Measurements from ENCODE around the gene DQX1. TPM values are rescaled to one million over a fixed set of nuclear protein-coding genes. Genes with fewer than 3 reads are reported as not detected.

The DQX1 gene
- total and polyA plus RNA-seq, 9 of the 15 experiments (the other 6 are each of a cell fraction or from before 2014, with no cell fraction given), result 0.04 to 0.38 (median 0.18) TPM; not detected in 1

- TF ChIP-seq HINFP (tag; conservative IDR thresholded peaks at IDR 0.05; ENCODE audit: low read depth) (no peak), HDAC6 (IDR thresholded peaks at IDR 0.05; ENCODE audit: low read depth, low read length) (no peak), KHSRP (IDR thresholded peaks at IDR 0.05) (peak; percentile 99), STAT6 (CRISPR knock-in tag; IDR thresholded peaks at IDR 0.05) (0 out of 2 replicates have a peak, but pooled peaks have one; percentile 61), NFE2 (IDR thresholded peaks at IDR 0.05; ENCODE audit: low read depth) (peak; percentile 61), SIRT6 (IDR thresholded peaks at IDR 0.05; ENCODE audit: low read depth, low read length) (no peak), HMG20A (CRISPR knock-in tag; conservative IDR thresholded peaks at IDR 0.05) (no peak), MYC (IDR thresholded peaks at IDR 0.05; ENCODE audit: low read depth, low read length) (peak; percentile 27; the same call in 1 of the 2 replicates), MYC (CRISPR knock-in tag; IDR thresholded peaks at IDR 0.05; ENCODE audit: borderline replicate concordance, low read depth) (no peak), ZNF274 (IDR thresholded peaks at IDR 0.05; ENCODE audit: borderline replicate concordance, low read depth, low read length) (no peak), ZNF830 (CRISPR knock-in tag; IDR thresholded peaks at IDR 0.05) (no peak), ZNF668 (CRISPR knock-in tag; IDR thresholded peaks at IDR 0.05) (no peak), FOSL1 (tag; conservative IDR thresholded peaks at IDR 0.05) (peak; percentile 67), ZNF584 (CRISPR knock-in tag; IDR thresholded peaks at IDR 0.05; ENCODE audit: low read depth) (no peak), C11orf30 (IDR thresholded peaks at IDR 0.05; ENCODE audit: low read depth) (peak; percentile 100), RBM34 (IDR thresholded peaks at IDR 0.05; ENCODE audit: borderline replicate concordance, insufficient read depth, low read length) (no peak), ZNF696 (CRISPR knock-in tag; conservative IDR thresholded peaks at IDR 0.05) (no peak), E2F6 (IDR thresholded peaks at IDR 0.05; ENCODE audit: borderline replicate concordance in 1 of 2, extremely low read depth in 1 of 2, insufficient read depth in 1 of 2, insufficient read length in 1 of 2, low read depth in 1 of 2, low read length in 1 of 2, poor library complexity in 1 of 2, severe bottlenecking in 1 of 2) (peak in 1 of 2 experiments; percentile 72), SREBF2 (CRISPR knock-in tag; IDR thresholded peaks at IDR 0.05) (no peak), MTA3 (IDR thresholded peaks at IDR 0.05; ENCODE audit: borderline replicate concordance) (peak; percentile 99), ZC3H8 (IDR thresholded peaks at IDR 0.05) (no peak), JUND (IDR thresholded peaks at IDR 0.05; ENCODE audit: borderline replicate concordance, low read depth, low read length) (peak; percentile 87), JUND (tag; IDR thresholded peaks at IDR 0.05; ENCODE audit: borderline replicate concordance, low read depth, low read length) (peak; percentile 76; the same call in 2 of the 3 replicates)
Measured at GRCh38 chr2:74553892-74554819, 28.1 kb upstream of the DQX1 start, which contains the start of the genes DOK1 and LOXL3 (continued).

Data from K562 (cell line).